ENCODE results near the gene SNU13.
A peak's percentile ranks its signal among the peaks of the same experiment; 100 is the strongest.

Gene SNU13

DNA sequence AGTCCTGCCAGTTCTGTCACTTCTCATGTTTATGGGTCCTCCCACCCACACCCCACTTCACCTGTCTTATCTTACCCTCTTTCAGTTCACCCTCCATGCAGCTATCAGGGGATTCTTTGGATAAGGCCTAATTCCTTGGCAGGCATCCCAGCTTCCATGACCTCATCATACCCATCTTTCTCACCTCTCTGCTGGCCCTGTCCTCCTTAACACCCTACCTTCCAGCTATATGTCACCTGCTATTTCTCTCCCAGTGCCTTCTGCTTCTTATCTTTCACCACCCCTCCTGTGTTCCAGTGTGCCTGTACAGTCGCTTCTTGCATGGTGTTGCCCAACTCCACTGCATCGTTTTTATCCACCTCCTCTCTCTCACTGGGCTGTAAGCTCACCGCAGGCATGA lies 28.3 kb downstream of the SNU13 start (continued):
- TF ChIP-seq ZNF610 (tag by site-specific recombination; IDR thresholded peaks at IDR 0.05; ENCODE audit: borderline replicate concordance): no peak
- TF ChIP-seq, protein P1, sequence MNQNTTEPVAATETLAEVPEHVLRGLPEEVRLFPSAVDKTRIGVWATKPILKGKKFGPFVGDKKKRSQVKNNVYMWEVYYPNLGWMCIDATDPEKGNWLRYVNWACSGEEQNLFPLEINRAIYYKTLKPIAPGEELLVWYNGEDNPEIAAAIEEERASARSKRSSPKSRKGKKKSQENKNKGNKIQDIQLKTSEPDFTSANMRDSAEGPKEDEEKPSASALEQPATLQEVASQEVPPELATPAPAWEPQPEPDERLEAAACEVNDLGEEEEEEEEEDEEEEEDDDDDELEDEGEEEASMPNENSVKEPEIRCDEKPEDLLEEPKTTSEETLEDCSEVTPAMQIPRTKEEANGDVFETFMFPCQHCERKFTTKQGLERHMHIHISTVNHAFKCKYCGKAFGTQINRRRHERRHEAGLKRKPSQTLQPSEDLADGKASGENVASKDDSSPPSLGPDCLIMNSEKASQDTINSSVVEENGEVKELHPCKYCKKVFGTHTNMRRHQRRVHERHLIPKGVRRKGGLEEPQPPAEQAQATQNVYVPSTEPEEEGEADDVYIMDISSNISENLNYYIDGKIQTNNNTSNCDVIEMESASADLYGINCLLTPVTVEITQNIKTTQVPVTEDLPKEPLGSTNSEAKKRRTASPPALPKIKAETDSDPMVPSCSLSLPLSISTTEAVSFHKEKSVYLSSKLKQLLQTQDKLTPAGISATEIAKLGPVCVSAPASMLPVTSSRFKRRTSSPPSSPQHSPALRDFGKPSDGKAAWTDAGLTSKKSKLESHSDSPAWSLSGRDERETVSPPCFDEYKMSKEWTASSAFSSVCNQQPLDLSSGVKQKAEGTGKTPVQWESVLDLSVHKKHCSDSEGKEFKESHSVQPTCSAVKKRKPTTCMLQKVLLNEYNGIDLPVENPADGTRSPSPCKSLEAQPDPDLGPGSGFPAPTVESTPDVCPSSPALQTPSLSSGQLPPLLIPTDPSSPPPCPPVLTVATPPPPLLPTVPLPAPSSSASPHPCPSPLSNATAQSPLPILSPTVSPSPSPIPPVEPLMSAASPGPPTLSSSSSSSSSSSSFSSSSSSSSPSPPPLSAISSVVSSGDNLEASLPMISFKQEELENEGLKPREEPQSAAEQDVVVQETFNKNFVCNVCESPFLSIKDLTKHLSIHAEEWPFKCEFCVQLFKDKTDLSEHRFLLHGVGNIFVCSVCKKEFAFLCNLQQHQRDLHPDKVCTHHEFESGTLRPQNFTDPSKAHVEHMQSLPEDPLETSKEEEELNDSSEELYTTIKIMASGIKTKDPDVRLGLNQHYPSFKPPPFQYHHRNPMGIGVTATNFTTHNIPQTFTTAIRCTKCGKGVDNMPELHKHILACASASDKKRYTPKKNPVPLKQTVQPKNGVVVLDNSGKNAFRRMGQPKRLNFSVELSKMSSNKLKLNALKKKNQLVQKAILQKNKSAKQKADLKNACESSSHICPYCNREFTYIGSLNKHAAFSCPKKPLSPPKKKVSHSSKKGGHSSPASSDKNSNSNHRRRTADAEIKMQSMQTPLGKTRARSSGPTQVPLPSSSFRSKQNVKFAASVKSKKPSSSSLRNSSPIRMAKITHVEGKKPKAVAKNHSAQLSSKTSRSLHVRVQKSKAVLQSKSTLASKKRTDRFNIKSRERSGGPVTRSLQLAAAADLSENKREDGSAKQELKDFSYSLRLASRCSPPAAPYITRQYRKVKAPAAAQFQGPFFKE (tag by site-specific recombination; IDR thresholded peaks at IDR 0.05; ENCODE audit: borderline replicate concordance): no peak
- no peak for TF ChIP-seq MYNN (tag by site-specific recombination; IDR thresholded peaks at IDR 0.05; ENCODE audit: borderline replicate concordance)
- TF ChIP-seq ZBTB17 (tag by site-specific recombination; IDR thresholded peaks at IDR 0.05): no peak
- no peak for TF ChIP-seq ZSCAN16 (tag by site-specific recombination; IDR thresholded peaks at IDR 0.05)
- no peak for TF ChIP-seq ZNF112 (tag by site-specific recombination; IDR thresholded peaks at IDR 0.05)
- no peak for TF ChIP-seq ZNF23 (tag by site-specific recombination; IDR thresholded peaks at IDR 0.05; ENCODE audit: borderline replicate concordance)
- peak; percentile 46 for TF ChIP-seq SP7 (tag by site-specific recombination; IDR thresholded peaks at IDR 0.05)
- no peak for TF ChIP-seq ZNF501 (tag by site-specific recombination; IDR thresholded peaks at IDR 0.05)
- TF ChIP-seq GLIS1 (tag by site-specific recombination; IDR thresholded peaks at IDR 0.05): peak; percentile 20; the same call in 1 of the 2 replicates
- TF ChIP-seq ZNF121 (tag by site-specific recombination; IDR thresholded peaks at IDR 0.05): no peak
- no peak for TF ChIP-seq ZNF16 (tag by site-specific recombination; IDR thresholded peaks at IDR 0.05; ENCODE audit: low read depth)
- TF ChIP-seq ZNF19 (tag by site-specific recombination; IDR thresholded peaks at IDR 0.05; ENCODE audit: low read depth): no peak
- TF ChIP-seq ZBTB1 (tag by site-specific recombination; IDR thresholded peaks at IDR 0.05): no peak
- no peak for TF ChIP-seq HOXA7 (CRISPR knock-in tag; IDR thresholded peaks at IDR 0.05; ENCODE audit: borderline replicate concordance)
- TF ChIP-seq, protein P2, sequence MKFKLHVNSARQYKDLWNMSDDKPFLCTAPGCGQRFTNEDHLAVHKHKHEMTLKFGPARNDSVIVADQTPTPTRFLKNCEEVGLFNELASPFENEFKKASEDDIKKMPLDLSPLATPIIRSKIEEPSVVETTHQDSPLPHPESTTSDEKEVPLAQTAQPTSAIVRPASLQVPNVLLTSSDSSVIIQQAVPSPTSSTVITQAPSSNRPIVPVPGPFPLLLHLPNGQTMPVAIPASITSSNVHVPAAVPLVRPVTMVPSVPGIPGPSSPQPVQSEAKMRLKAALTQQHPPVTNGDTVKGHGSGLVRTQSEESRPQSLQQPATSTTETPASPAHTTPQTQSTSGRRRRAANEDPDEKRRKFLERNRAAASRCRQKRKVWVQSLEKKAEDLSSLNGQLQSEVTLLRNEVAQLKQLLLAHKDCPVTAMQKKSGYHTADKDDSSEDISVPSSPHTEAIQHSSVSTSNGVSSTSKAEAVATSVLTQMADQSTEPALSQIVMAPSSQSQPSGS (tag by site-specific recombination; IDR thresholded peaks at IDR 0.05; ENCODE audit: low read depth): peak; percentile 72
- TF ChIP-seq, protein P3, sequence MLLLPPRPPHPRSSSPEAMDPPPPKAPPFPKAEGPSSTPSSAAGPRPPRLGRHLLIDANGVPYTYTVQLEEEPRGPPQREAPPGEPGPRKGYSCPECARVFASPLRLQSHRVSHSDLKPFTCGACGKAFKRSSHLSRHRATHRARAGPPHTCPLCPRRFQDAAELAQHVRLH (tag by site-specific recombination; IDR thresholded peaks at IDR 0.05): no peak
- TF ChIP-seq EGR2 (tag by site-specific recombination; IDR thresholded peaks at IDR 0.05; ENCODE audit: low read depth): peak; percentile 55
- TF ChIP-seq, protein P4, sequence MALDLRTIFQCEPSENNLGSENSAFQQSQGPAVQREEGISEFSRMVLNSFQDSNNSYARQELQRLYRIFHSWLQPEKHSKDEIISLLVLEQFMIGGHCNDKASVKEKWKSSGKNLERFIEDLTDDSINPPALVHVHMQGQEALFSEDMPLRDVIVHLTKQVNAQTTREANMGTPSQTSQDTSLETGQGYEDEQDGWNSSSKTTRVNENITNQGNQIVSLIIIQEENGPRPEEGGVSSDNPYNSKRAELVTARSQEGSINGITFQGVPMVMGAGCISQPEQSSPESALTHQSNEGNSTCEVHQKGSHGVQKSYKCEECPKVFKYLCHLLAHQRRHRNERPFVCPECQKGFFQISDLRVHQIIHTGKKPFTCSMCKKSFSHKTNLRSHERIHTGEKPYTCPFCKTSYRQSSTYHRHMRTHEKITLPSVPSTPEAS (tag by site-specific recombination; IDR thresholded peaks at IDR 0.05): no peak
- no peak for TF ChIP-seq ZNF529 (tag by site-specific recombination; IDR thresholded peaks at IDR 0.05; ENCODE audit: insufficient replicate concordance)
- TF ChIP-seq, protein P5, sequence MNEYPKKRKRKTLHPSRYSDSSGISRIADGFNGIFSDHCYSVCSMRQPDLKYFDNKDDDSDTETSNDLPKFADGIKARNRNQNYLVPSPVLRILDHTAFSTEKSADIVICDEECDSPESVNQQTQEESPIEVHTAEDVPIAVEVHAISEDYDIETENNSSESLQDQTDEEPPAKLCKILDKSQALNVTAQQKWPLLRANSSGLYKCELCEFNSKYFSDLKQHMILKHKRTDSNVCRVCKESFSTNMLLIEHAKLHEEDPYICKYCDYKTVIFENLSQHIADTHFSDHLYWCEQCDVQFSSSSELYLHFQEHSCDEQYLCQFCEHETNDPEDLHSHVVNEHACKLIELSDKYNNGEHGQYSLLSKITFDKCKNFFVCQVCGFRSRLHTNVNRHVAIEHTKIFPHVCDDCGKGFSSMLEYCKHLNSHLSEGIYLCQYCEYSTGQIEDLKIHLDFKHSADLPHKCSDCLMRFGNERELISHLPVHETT (tag by site-specific recombination; IDR thresholded peaks at IDR 0.05): 0 out of 2 replicates have a peak, but pooled peaks have one; percentile 45
- TF ChIP-seq, protein P6, sequence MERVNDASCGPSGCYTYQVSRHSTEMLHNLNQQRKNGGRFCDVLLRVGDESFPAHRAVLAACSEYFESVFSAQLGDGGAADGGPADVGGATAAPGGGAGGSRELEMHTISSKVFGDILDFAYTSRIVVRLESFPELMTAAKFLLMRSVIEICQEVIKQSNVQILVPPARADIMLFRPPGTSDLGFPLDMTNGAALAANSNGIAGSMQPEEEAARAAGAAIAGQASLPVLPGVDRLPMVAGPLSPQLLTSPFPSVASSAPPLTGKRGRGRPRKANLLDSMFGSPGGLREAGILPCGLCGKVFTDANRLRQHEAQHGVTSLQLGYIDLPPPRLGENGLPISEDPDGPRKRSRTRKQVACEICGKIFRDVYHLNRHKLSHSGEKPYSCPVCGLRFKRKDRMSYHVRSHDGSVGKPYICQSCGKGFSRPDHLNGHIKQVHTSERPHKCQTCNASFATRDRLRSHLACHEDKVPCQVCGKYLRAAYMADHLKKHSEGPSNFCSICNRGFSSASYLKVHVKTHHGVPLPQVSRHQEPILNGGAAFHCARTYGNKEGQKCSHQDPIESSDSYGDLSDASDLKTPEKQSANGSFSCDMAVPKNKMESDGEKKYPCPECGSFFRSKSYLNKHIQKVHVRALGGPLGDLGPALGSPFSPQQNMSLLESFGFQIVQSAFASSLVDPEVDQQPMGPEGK (tag by site-specific recombination; IDR thresholded peaks at IDR 0.05): peak; percentile 54
- no peak for TF ChIP-seq ZNF175 (tag by site-specific recombination; IDR thresholded peaks at IDR 0.05)
- no peak for TF ChIP-seq ZFP37 (tag by site-specific recombination; IDR thresholded peaks at IDR 0.05)
- peak; percentile 62 for TF ChIP-seq ZFHX2 (tag by site-specific recombination; conservative IDR thresholded peaks at IDR 0.05)
- no peak for TF ChIP-seq GLI2 (tag by site-specific recombination; IDR thresholded peaks at IDR 0.05; ENCODE audit: borderline replicate concordance, low read depth)
- TF ChIP-seq ZNF560 (tag by site-specific recombination; IDR thresholded peaks at IDR 0.05; ENCODE audit: borderline replicate concordance): no peak
- peak; percentile 75 for TF ChIP-seq ZNF629 (tag by site-specific recombination; IDR thresholded peaks at IDR 0.05)
- TF ChIP-seq ZNF473 (tag by site-specific recombination; IDR thresholded peaks at IDR 0.05): no peak
- no peak for TF ChIP-seq GLIS2 (tag by site-specific recombination; IDR thresholded peaks at IDR 0.05)
